Epithelial cell of alveolus of lung (primary cell): ENCODE data around the gene RNF14. TPM values are rescaled to one million over a fixed set of nuclear protein-coding genes. Genes with fewer than 3 reads are reported as not detected.

Experiments
- total RNA-seq: library from RNA; depleted of rRNA; stranded (reverse); fragments of >200 nt; gene quantifications from 2 replicates; pipeline ENCODE4 v1.2.1, GENCODE V29; 2015

RNF14 gene, protein sequence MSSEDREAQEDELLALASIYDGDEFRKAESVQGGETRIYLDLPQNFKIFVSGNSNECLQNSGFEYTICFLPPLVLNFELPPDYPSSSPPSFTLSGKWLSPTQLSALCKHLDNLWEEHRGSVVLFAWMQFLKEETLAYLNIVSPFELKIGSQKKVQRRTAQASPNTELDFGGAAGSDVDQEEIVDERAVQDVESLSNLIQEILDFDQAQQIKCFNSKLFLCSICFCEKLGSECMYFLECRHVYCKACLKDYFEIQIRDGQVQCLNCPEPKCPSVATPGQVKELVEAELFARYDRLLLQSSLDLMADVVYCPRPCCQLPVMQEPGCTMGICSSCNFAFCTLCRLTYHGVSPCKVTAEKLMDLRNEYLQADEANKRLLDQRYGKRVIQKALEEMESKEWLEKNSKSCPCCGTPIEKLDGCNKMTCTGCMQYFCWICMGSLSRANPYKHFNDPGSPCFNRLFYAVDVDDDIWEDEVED
- total RNA-seq, result 33.7 and 58.6 TPM in 2 replicates

DNA sequence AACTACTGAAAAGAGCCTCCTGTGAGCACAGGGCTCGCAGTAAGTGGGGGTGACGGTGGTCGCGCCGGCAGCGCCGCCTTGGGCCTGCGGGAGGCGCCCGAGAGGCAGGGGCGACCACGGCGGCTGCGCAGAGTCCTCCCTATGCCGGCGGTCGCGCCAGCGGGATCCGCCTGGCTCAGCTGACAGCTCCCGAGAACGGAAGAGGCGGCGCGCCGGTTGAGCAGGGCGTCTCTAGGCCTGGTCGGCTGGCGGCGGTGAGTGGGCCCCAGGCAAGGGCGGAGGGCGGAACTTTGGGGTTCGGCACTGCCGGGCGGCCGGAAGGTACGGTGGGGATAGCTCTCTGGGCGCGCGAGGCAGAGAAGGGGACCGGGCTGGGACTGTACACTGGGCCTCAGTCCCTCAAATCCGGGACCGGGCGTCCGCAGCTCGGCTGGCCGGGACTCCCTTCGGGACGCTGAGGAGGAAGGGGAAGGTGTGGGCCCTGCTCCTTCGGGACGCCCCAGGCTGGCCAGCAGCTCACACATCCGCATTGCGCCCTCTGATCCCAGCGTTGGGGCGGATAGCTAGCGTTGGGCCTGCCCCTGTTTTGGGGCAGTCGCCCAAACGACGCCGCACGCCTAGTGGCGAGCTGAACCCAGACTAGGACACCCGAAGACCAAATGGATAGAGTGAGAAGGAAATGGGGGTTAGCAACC is at the start of gene RNF14:
TSS of gene RNF14 (plus strand) at position 192 of the 695 bp plus-strand sequence. CDS start 4,484 bp downstream, outside the sequence.

DNA sequence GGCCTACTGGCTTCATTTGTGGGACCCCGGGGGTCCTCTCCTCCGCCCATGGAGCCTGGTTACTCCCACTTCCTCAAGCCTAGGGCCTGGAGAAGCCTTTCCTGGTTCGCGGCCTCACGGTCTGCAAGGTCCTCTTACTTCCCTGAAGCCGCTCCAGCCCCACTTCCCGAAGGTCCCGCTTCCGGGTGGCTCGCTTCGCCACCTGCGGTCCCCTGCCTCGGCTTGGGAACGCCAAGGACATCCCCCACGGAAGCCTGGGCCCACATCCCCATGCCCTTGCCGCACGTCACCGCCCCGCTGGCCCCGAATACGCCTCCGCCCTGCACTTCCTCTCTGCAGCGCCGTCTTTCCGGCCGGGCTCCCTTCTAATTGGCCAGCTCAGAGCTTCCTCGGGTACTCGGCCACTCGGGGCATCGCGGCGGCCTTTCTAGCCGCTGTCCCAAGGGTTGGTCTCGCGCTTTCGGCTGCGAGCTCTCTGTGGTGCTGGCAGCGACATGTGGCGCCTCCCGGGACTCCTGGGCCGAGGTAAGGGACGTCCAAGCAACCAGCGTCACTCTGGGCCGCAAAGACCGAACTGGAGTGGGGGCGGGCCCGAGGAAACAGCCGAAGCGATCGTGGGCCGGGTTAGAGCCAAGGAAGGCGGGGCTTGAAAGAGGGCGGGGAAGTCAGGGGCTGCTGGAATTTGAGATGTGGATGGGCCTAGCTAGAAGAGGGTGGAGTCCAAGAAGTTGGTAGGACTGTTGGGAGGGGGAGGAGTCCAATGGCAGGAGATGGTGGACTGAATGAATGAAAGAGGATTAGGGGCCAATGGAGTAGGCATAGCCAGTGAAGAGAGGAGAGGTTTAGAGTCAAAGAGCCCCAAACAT is 45.2 kb upstream of the RNF14 start, which contains the start of gene DELE1:
TSS of gene DELE1 (plus strand) at position 424 of the 866 bp plus-strand sequence. CDS start at position 495, 71 bp downstream.

DNA sequence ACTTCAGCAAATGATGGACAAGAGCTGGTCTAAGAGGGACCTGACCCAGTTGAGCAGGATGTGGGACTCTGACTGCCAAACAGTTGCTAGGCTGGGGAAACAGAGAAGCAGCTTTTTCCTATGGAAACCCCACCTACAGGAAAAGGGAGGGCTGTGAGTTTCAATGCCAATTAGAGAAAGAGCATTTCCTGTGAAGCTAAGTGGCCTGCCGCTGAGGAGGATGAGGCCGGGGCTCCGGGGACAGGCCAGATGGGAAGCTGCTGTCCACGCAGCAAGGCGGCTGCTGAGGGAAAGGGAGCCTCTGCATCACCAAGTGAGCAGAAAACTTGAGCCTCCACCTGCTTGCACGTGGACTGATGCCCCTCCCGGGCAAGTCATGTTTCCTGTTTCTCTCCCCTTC is 10.8 kb upstream of the RNF14 start, which contains the start of gene PCDH12:
TSS of gene PCDH12 (minus strand) at position 90 of the 400 bp plus-strand sequence. CDS start 351 bp downstream, outside the sequence.

DNA sequence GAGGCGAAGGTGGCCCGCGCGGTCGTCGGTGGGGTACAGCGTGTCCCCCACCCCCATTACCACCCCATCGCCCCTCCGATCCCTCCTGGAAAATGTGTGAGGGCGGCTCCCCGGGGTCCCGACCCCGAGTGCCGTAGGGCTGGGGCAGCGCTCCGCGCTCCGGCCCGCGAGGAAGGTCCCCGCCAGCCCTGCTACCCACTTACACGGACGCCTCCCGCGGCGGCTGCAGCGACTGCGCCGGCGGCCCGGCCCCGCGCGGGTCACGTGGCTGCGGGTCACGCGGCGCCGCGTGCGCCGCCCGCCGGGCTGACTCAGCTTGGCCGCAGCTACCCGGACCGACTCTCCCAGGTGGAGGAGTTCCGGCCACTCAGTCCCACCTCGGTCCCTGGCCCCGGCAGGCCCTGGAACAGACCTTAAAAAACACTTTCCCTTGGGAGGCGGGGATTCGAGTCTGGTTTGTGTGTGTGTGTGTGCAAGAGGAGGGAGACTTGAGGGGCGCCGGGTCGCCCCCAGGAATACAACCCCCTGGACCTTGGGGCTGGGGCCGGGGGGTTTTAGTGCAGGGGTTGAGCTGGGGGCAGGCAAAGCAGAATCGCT is 44.0 kb downstream of the RNF14 start, which contains the start of gene GNPDA1:
TSS of gene GNPDA1 (minus strand) at position 236 of the 597 bp plus-strand sequence. CDS start 992 bp downstream, outside the sequence.

Other genes starting within 250 kb of the RNF14 start
- gene PCDH1, start 90.7 kb upstream of the RNF14 start, total RNA-seq, result 1.4 and 7.4 TPM in 2 replicates
- 35.0 and 75.5 TPM in 2 replicates for gene DELE1, start 45.2 kb upstream of the RNF14 start, total RNA-seq
- 0.64 and 1.3 TPM in 2 replicates for gene PCDH12, start 10.9 kb upstream of the RNF14 start, total RNA-seq
- 31.3 and 52.8 TPM in 2 replicates for gene GNPDA1, start 43.9 kb downstream of the RNF14 start, total RNA-seq
- gene NDFIP1, start 139.7 kb downstream of the RNF14 start, total RNA-seq, result 53.7 and 62.3 TPM in 2 replicates